ENCODE measurements around the gene CAPN7.

GRCh38 chr3:15186101-15186476 lies 20.0 kb upstream of the CAPN7 start:
- TF ChIP-seq CTCF (IDR thresholded peaks at IDR 0.05): no peak
- TF ChIP-seq EZH2 (IDR thresholded peaks at IDR 0.05): no peak
- TF ChIP-seq EZH2phosphoT487 (IDR thresholded peaks at IDR 0.05): no peak
